ENCODE measurements around the gene ZNF189. TPM values are rescaled to one million over a fixed set of nuclear protein-coding genes. Genes with fewer than 3 reads are reported as not detected.
A peak's percentile ranks its signal among the peaks of the same experiment; 100 is the strongest.

ZNF189 gene
- polyA plus RNA-seq, 2 of the 4 experiments (the other 2 are of a cell fraction), result 8.8 to 13.9 TPM

- FAIRE-seq (no peak), ATAC-seq (no peak), DNase-seq (ENCODE audit: low read depth in 1 of 2, low spot score in 1 of 2) (no peak)
- no peak overlapping the region for H3K4me2 ChIP-seq
- TF ChIP-seq CHD4 (IDR thresholded peaks at IDR 0.05; ENCODE audit: borderline replicate concordance), result no peak
- no peak for TF ChIP-seq MAX (IDR thresholded peaks at IDR 0.05)
- no peak for TF ChIP-seq CTCF (IDR thresholded peaks at IDR 0.05)
- no peak for TF ChIP-seq CBX2 (IDR thresholded peaks at IDR 0.05; ENCODE audit: borderline replicate concordance, low read depth)
- no peak for TF ChIP-seq FOXS1 (CRISPR knock-in tag; IDR thresholded peaks at IDR 0.05)
- TF ChIP-seq PBX3 (IDR thresholded peaks at IDR 0.05), result no peak
- TF ChIP-seq RAD21 (conservative IDR thresholded peaks at IDR 0.05 in 1 of 2, IDR thresholded peaks at IDR 0.05 in 1 of 2), result no peak
- TF ChIP-seq RNF2 (IDR thresholded peaks at IDR 0.05; ENCODE audit: borderline replicate concordance, low read depth), result no peak
- TF ChIP-seq EP300 (IDR thresholded peaks at IDR 0.05), result no peak
- no peak for TF ChIP-seq HES2 (IDR thresholded peaks at IDR 0.05)
- no peak for TF ChIP-seq RFX5 (IDR thresholded peaks at IDR 0.05)
- TF ChIP-seq USF2 (IDR thresholded peaks at IDR 0.05), result no peak
- TF ChIP-seq EHF (CRISPR knock-in tag; IDR thresholded peaks at IDR 0.05), result no peak
- CTCF ChIA-PET, result interaction anchor here (1.7 to 7.3 kb wide), 3 partner anchors 16 to 337 kb away, joined by 8 to 178 read pairs (median 81); partner anchors contain the start of gene RNF20
- H3K4me3 ChIP-seq, result no peak overlapping the region
- POLR2A ChIA-PET, result no interaction called here
- no peaks in the 10 kb centered on the region for H3K4me1 ChIP-seq
- H3K9me3 ChIP-seq, result peaks cover 6% of the 10 kb centered on the region; the same call in 1 of the 3 replicates
- no peak overlapping the region for H3K27ac ChIP-seq
- WGBS (ENCODE audit: missing lambda C conversion rate), result 38% methylated on average over 2 of the region's 2 CpGs
These were observed 57.1 kb downstream of the ZNF189 start for GRCh38 chr9:101455656-101456240.

- POLR2A ChIA-PET, result no interaction called here
These were observed 58.4 kb downstream of the ZNF189 start for GRCh38 chr9:101457003-101457402.

More at GRCh38 chr9:101457003-101457402, 58.4 kb downstream of the ZNF189 start:
- ATAC-seq (0 out of 6 replicates have a peak, but pooled peaks of 1 of the 2 experiments have one; percentile 40), DNase-seq (ENCODE audit: low read depth in 1 of 2, low spot score in 1 of 2) (no peak), FAIRE-seq (no peak)
- CTCF ChIA-PET, result interaction anchor here (1.5 to 7.3 kb wide), 7 partner anchors 7 to 338 kb away, joined by 3 to 178 read pairs (median 8); partner anchors contain the start of gene RNF20
- Histone ChIP-seq H3K4me2 (no peak overlapping the region), H3K4me3 (no peak overlapping the region), H3K27ac (no peak overlapping the region), H3K4me1 (no peaks in the 10 kb centered on the region), H3K9me3 (peaks cover 6% of the 10 kb centered on the region; the same call in 1 of the 3 replicates)
- 43% methylated on average over 3 of the region's 3 CpGs for WGBS (ENCODE audit: missing lambda C conversion rate)
- TF ChIP-seq E2F6 (IDR thresholded peaks at IDR 0.05; ENCODE audit: borderline replicate concordance, low read depth) (no peak), HEYL (CRISPR knock-in tag; IDR thresholded peaks at IDR 0.05) (no peak), HOXB5 (CRISPR knock-in tag; IDR thresholded peaks at IDR 0.05) (no peak), FOSL2 (IDR thresholded peaks at IDR 0.05) (no peak), FOSL2 (CRISPR knock-in tag; IDR thresholded peaks at IDR 0.05) (no peak), RAD21 (conservative IDR thresholded peaks at IDR 0.05 in 1 of 2, IDR thresholded peaks at IDR 0.05 in 1 of 2) (peak in 1 of 2 experiments; percentile 15; a peak in 1 of 5 replicates), SMC3 (IDR thresholded peaks at IDR 0.05) (peak; percentile 11; the same call in 1 of the 3 replicates), REST (IDR thresholded peaks at IDR 0.05) (no peak)

Data from A549 (cell line).